IMR-90 (cell line): ENCODE data around the gene CNGA1. TPM values are rescaled to one million over a fixed set of nuclear protein-coding genes. Genes with fewer than 3 reads are reported as not detected.

Source experiments
- ATAC-seq: fragments of 200-7000 bp; cut with Tn5 transposase; 2 replicates; pipeline ENCODE4 v1.9.1; 2020; ENCODE audit warnings: low read depth, mild to moderate bottlenecking, moderate library complexity
- BruUV-seq: library from RNA; stranded (reverse); fragments of 400-500 nt; replicated peaks from 2 replicates; lab custom pipeline; 2021; lab: Mats Ljungman, UMichigan
- CTCF ChIA-PET: fragments of 300-600 bp; formaldehyde crosslinking; extraction: SDS; loops from one replicate; lab custom pipeline; 2021; ENCODE audit warnings: antibody characterized with exemption; lab: Yijun Ruan, JAX
- POLR2A ChIA-PET: fragments of 300-600 bp; sonication (Branson Sonifier 250); formaldehyde crosslinking; loops from one replicate; lab custom pipeline; 2022; ENCODE audit warnings: antibody characterized with exemption; ENCODE audit not compliant: unreplicated experiment; lab: Charles Lee
- DNase-seq: peaks from one replicate; pipeline ENCODE4 v3.0.0; 2013
- H2AFZ ChIP-seq: replicated peaks from 2 replicates; pipeline ENCODE3; 2013; ENCODE audit warnings: low read length, mild to moderate bottlenecking; ENCODE audit not compliant: poor library complexity
- H2AK5ac ChIP-seq: 2 replicates; pipeline ENCODE4 v1.6.1; 2013; ENCODE audit warnings: low read depth, low read length, inconsistent platforms
- H2AK9ac ChIP-seq: replicated peaks from 2 replicates; pipeline ENCODE3; 2013; ENCODE audit warnings: mild to moderate bottlenecking, low read depth, low read length, moderate library complexity; ENCODE audit not compliant: poor library complexity
- H2BK120ac ChIP-seq: 2 replicates; pipeline ENCODE4 v1.6.1; 2013; ENCODE audit warnings: low read depth, low read length, inconsistent platforms
- H2BK15ac ChIP-seq: 3 replicates; pipeline ENCODE4 v1.6.1; 2013; ENCODE audit warnings: low read depth, low read length, inconsistent platforms
- H2BK20ac ChIP-seq: 2 replicates; pipeline ENCODE4 v1.6.1; 2013; ENCODE audit warnings: low read depth, mild to moderate bottlenecking, inconsistent platforms, low read length, moderate library complexity
- H2BK5ac ChIP-seq: 2 replicates; pipeline ENCODE4 v1.6.1; 2013; ENCODE audit warnings: mild to moderate bottlenecking, low read depth, low read length, inconsistent platforms; ENCODE audit not compliant: poor library complexity, severe bottlenecking
- H3K14ac ChIP-seq: replicated peaks from 2 replicates; pipeline ENCODE4 v1.6.1; 2013; ENCODE audit warnings: low read depth, low read length, inconsistent platforms
- H3K18ac ChIP-seq: 2 replicates; pipeline ENCODE4 v1.6.1; 2013; ENCODE audit warnings: low read depth, low read length, control low read depth
- H3K23ac ChIP-seq: 2 replicates; pipeline ENCODE4 v1.6.1; 2013; ENCODE audit warnings: low read depth, low read length, inconsistent platforms
- H3K27ac ChIP-seq: 2 replicates; pipeline ENCODE4 v1.5.1; 2013; ENCODE audit warnings: mild to moderate bottlenecking, control low read depth, low read length; ENCODE audit not compliant: insufficient read depth
- H3K27me3 ChIP-seq: 2 replicates; pipeline ENCODE4 v1.6.1; 2013; ENCODE audit warnings: low read length; ENCODE audit not compliant: control insufficient read depth, insufficient read depth
- H3K36me3 ChIP-seq: 2 replicates; pipeline ENCODE4 v1.6.1; 2013; ENCODE audit warnings: low read length, mixed read lengths; ENCODE audit not compliant: control insufficient read depth, insufficient read depth
- H3K4ac ChIP-seq: 2 replicates; pipeline ENCODE4 v1.6.1; 2013; ENCODE audit warnings: low read depth, low read length, inconsistent platforms
- H3K4me1 ChIP-seq: 2 replicates; pipeline ENCODE4 v1.6.1; 2013; ENCODE audit warnings: low read length, mixed read lengths; ENCODE audit not compliant: control insufficient read depth, insufficient read depth
- H3K4me2 ChIP-seq: 2 replicates; pipeline ENCODE4 v1.6.1; 2013; ENCODE audit warnings: low read depth, mild to moderate bottlenecking, control low read depth, low read length, moderate library complexity
- H3K4me3 ChIP-seq: 2 replicates; pipeline ENCODE4 v1.5.1; 2013; ENCODE audit warnings: low read depth, mild to moderate bottlenecking, control low read depth, low read length, moderate library complexity; ENCODE audit not compliant: insufficient read depth
- H3K56ac ChIP-seq: 2 replicates; pipeline ENCODE4 v1.6.1; 2013; ENCODE audit warnings: low read length, inconsistent platforms; ENCODE audit not compliant: insufficient read depth; ENCODE audit errors: extremely low read depth
- H3K79me1 ChIP-seq, 2 experiments: 2 replicates each; pipeline ENCODE4 v1.6.1; 2013; ENCODE audit warnings: low read length in 2 of 2, inconsistent platforms in 1 of 2, low read depth in 1 of 2
- H3K9ac ChIP-seq: 2 replicates; pipeline ENCODE4 v1.6.1; 2013; ENCODE audit warnings: low read depth, low read length, control low read depth
- H3K9me1 ChIP-seq: 2 replicates; pipeline ENCODE4 v1.6.1; 2013; ENCODE audit warnings: low read length, inconsistent platforms; ENCODE audit not compliant: insufficient read depth
- H3K9me3 ChIP-seq: 2 replicates; pipeline ENCODE4 v1.6.1; 2013; ENCODE audit warnings: low read length; ENCODE audit not compliant: control insufficient read depth, insufficient read depth
- H4K20me1 ChIP-seq: 2 replicates; pipeline ENCODE4 v1.6.1; 2013; ENCODE audit warnings: low read length, inconsistent platforms; ENCODE audit not compliant: insufficient read depth
- H4K5ac ChIP-seq: 2 replicates; pipeline ENCODE4 v1.6.1; 2013; ENCODE audit warnings: mild to moderate bottlenecking, low read depth, low read length, control low read depth
- H4K8ac ChIP-seq, 2 experiments: 2 replicates each; pipeline ENCODE4 v1.6.1; 2013; ENCODE audit warnings: low read depth in 2 of 2, low read length in 2 of 2, control low read depth in 1 of 2, inconsistent platforms in 1 of 2
- H4K91ac ChIP-seq: 2 replicates; pipeline ENCODE4 v1.6.1; 2013; ENCODE audit warnings: low read depth, low read length, inconsistent platforms; ENCODE audit not compliant: insufficient read depth
- BHLHE40 ChIP-seq: fragments of 150-350 bp; IDR thresholded peaks from 2 replicates; pipeline ENCODE4 v1.6.1; 2016; ENCODE audit warnings: mild to moderate bottlenecking, low read depth, low read length
- CHD1 ChIP-seq: IDR thresholded peaks from 2 replicates; pipeline ENCODE4 v1.6.1; 2012; ENCODE audit warnings: low read depth, low read length, improper control_type of control experiment
- ELK1 ChIP-seq: fragments of 150-350 bp; IDR thresholded peaks from 2 replicates; pipeline ENCODE4 v1.6.1; 2016; ENCODE audit warnings: low read depth, mild to moderate bottlenecking, low read length, moderate library complexity, borderline replicate concordance
- FOS ChIP-seq: fragments of 150-350 bp; IDR thresholded peaks from 2 replicates; pipeline ENCODE4 v1.6.1; 2016; ENCODE audit warnings: low read depth, low read length
- MAFK ChIP-seq: IDR thresholded peaks from 2 replicates; pipeline ENCODE4 v1.6.1; 2012; ENCODE audit warnings: low read depth, low read length, improper control_type of control experiment
- MAZ ChIP-seq: IDR thresholded peaks from 2 replicates; pipeline ENCODE4 v1.6.1; 2012; ENCODE audit warnings: low read depth, mild to moderate bottlenecking, low read length, improper control_type of control experiment, moderate library complexity, borderline replicate concordance
- MXI1 ChIP-seq: IDR thresholded peaks from 2 replicates; pipeline ENCODE4 v1.6.1; 2012; ENCODE audit warnings: low read depth, mild to moderate bottlenecking, low read length, moderate library complexity, borderline replicate concordance
- RCOR1 ChIP-seq: IDR thresholded peaks from 2 replicates; pipeline ENCODE4 v1.6.1; 2012; ENCODE audit warnings: mild to moderate bottlenecking, low read length, improper control_type of control experiment; ENCODE audit not compliant: insufficient replicate concordance
- RFX5 ChIP-seq: IDR thresholded peaks from 2 replicates; pipeline ENCODE4 v1.8.0; 2012; ENCODE audit warnings: low read depth, mild to moderate bottlenecking, low read length, moderate library complexity
- SMC3 ChIP-seq: fragments of 150-350 bp; IDR thresholded peaks from 2 replicates; pipeline ENCODE4 v1.6.1; 2016; ENCODE audit warnings: low read depth, mild to moderate bottlenecking, antibody characterized with exemption, low read length, moderate library complexity
- USF2 ChIP-seq: fragments of 150-350 bp; IDR thresholded peaks from 2 replicates; pipeline ENCODE4 v1.6.1; 2017; ENCODE audit warnings: mild to moderate bottlenecking, antibody characterized with exemption, low read length, low read depth
- WGBS, 2 experiments: methylation state at CpG; one replicate each; pipeline versions ENCODE4 v1.1.5 to v1.1.7; 2013; ENCODE audit warnings: missing lambda C conversion rate in 2 of 2; ENCODE audit not compliant: insufficient read length in 1 of 2; ENCODE audit errors: extremely low coverage in 2 of 2; 5-methylcytosine and 5-hydroxymethylcytosine counted together
- dilution Hi-C: fragments of 300-500 bp; cut with HindIII; formaldehyde crosslinking; loops from one replicate; pipeline ENCODE4 v1.14.3; 2018; ENCODE audit warnings: low sequenced_read_pairs; ENCODE audit not compliant: unreplicated experiment
- in situ Hi-C: fragments of 300-500 bp; cut with MboI; formaldehyde crosslinking; loops from 3 replicates; pipeline ENCODE4 v1.14.3; 2019; ENCODE audit warnings: low sequenced_read_pairs, inconsistent platforms, mixed read lengths
- intact Hi-C: fragments of 100-400 bp; cut with micrococcal nuclease; formaldehyde crosslinking; loops from 2 replicates; pipeline ENCODE4 v1.10.0; 2022
- polyA plus RNA-seq, 3 experiments: library from polyadenylated mRNA; depleted of rRNA; stranded (reverse); fragments of >200 nt; gene quantifications; 2 replicates each; pipeline ENCODE4 v1.2.3, GENCODE V29; 2012; ENCODE audit warnings: low replicate concordance in 1 of 3
- total RNA-seq: library from RNA; depleted of rRNA; stranded (reverse); fragments of >200 nt; gene quantifications from 2 replicates; pipeline ENCODE4 v1.2.3, GENCODE V29; 2012

Gene CNGA1
- total and polyA plus RNA-seq, 2 of the 4 experiments (the other 2 are of a cell fraction): not detected

GRCh38 chr4:48031802-48032525 lies 15.5 kb upstream of the CNGA1 start:
- CTCF ChIA-PET: interaction anchor here (1.6 kb wide), 1 partner anchor 55 kb away, joined by 6 read pairs; no protein-coding TSS in a partner anchor
- no peak overlapping the region for H2BK20ac ChIP-seq
- no peak overlapping the region for H2AK9ac ChIP-seq
- H3K4me1 ChIP-seq: no peaks in the 10 kb centered on the region
- no peak overlapping the region for H3K56ac ChIP-seq
- BruUV-seq: no TSS peak
- no peaks in the 10 kb centered on the region for H3K36me3 ChIP-seq
- no peak overlapping the region for H2BK5ac ChIP-seq
- in situ Hi-C loops (no loop called here), intact Hi-C loops (no loop called here), dilution Hi-C loops (no loop called here)
- H3K9me3 ChIP-seq: no peaks in the 10 kb centered on the region
- H3K27ac ChIP-seq: no peak overlapping the region
- H4K20me1 ChIP-seq: no peaks in the 10 kb centered on the region
- H4K91ac ChIP-seq: no peak overlapping the region
- no peak overlapping the region for H2BK15ac ChIP-seq
- no peak overlapping the region for H2AK5ac ChIP-seq
- H4K5ac ChIP-seq: no peak overlapping the region
- no peak overlapping the region for H3K23ac ChIP-seq
- no peak overlapping the region for H3K14ac ChIP-seq
- H3K27me3 ChIP-seq: no peaks in the 10 kb centered on the region
- DNase-seq (peak; percentile 29), ATAC-seq (no peak)
- H3K9me1 ChIP-seq: no peaks in the 10 kb centered on the region
- TF ChIP-seq SMC3 (no peak), USF2 (no peak), MXI1 (no peak), CHD1 (no peak), MAFK (no peak), ELK1 (no peak), BHLHE40 (no peak), FOS (no peak), RFX5 (no peak), RCOR1 (no peak), MAZ (no peak)
- POLR2A ChIA-PET: no interaction called here
- H3K79me1 ChIP-seq: no peaks in the 10 kb centered on the region
- H2BK120ac ChIP-seq: no peak overlapping the region
- no peak overlapping the region for H3K9ac ChIP-seq
- no peak overlapping the region for H2AFZ ChIP-seq
- no peak overlapping the region for H3K4me3 ChIP-seq
- WGBS, 2 experiments: 60% methylated on average over 1 of the region's 12 CpGs; no CpG with 5 or more reads in 1 of the 2 experiments
- no peak overlapping the region for H3K4ac ChIP-seq
- no peak overlapping the region for H4K8ac ChIP-seq
- H3K4me2 ChIP-seq: no peak overlapping the region
- no peak overlapping the region for H3K18ac ChIP-seq
